OCI-LY3 (cell line): ENCODE results near the gene TTL.
"Not testable (repeated sequence)": the region's sequence is repeated elsewhere in the genome, so short reads cannot be mapped to it uniquely, and the experiment has no call there.

Experiments used
- H2AFZ ChIP-seq: fragments of 200-600, 300-600 bp; shearing (Covaris generic); 2 replicates; pipeline ENCODE4 v1.6.0; 2014; ENCODE audit warnings: antibody characterized with exemption, low read depth, low read length
- H3K27ac ChIP-seq: fragments of 200-600, 300-600 bp; sonication (generic); 2 replicates; pipeline ENCODE4 v1.5.1; 2014; ENCODE audit warnings: mild to moderate bottlenecking, low read length, moderate library complexity, mixed read lengths
- H3K27me3 ChIP-seq: fragments of 200-600, 300-600 bp; sonication (generic); 2 replicates; pipeline ENCODE4 v1.6.1; 2014; ENCODE audit warnings: low read depth, low read length, mixed read lengths
- H3K36me3 ChIP-seq: fragments of 200-600, 300-600 bp; sonication (generic); replicated peaks from 2 replicates; pipeline ENCODE3; 2014; ENCODE audit warnings: low read depth, low read length, mixed read lengths
- H3K4me1 ChIP-seq: fragments of 300-600, 200-600 bp; sonication (generic); 2 replicates; pipeline ENCODE4 v1.6.1; 2014; ENCODE audit warnings: low read length, mixed read lengths
- H3K4me2 ChIP-seq: fragments of 200-600, 300-600 bp; sonication (generic); 2 replicates; pipeline ENCODE4 v1.6.1; 2014; ENCODE audit warnings: low read length, mixed read lengths
- H3K4me3 ChIP-seq: fragments of 300-600, 200-600 bp; sonication (generic); 2 replicates; pipeline ENCODE4 v1.5.1; 2014; ENCODE audit warnings: antibody characterized with exemption, mild to moderate bottlenecking, low read length, moderate library complexity
- H3K79me2 ChIP-seq: fragments of 300-600, 200-600 bp; shearing (Covaris generic); 2 replicates; pipeline ENCODE4 v1.6.1; 2014; ENCODE audit warnings: mild to moderate bottlenecking, low read length, mixed read lengths
- H3K9ac ChIP-seq: fragments of 300-600, 200-600 bp; shearing (Covaris generic); 2 replicates; pipeline ENCODE4 v1.6.0; 2014; ENCODE audit warnings: mild to moderate bottlenecking, low read length, moderate library complexity
- H3K9me3 ChIP-seq: fragments of 200-600, 300-600 bp; shearing (Covaris generic); 2 replicates; pipeline ENCODE4 v1.6.1; 2014; ENCODE audit warnings: low read length, mixed read lengths; ENCODE audit not compliant: insufficient read depth
- H4K20me1 ChIP-seq: fragments of 200-600, 300-600 bp; sonication (generic); 2 replicates; pipeline ENCODE4 v1.6.1; 2016; ENCODE audit warnings: low read length, mixed read lengths; ENCODE audit not compliant: insufficient read depth
- EZH2phosphoT487 ChIP-seq: fragments of 200-600 bp; shearing (Covaris generic); IDR thresholded peaks from 2 replicates; pipeline ENCODE4 v1.6.1; 2018; ENCODE audit warnings: antibody characterized with exemption, mixed run types, low read depth
- TF ChIP-seq, protein P1 (sequence below): fragments of 200-600, 300-600 bp; sonication (generic); IDR thresholded peaks from 2 replicates; pipeline ENCODE4 v1.5.1; 2014; ENCODE audit warnings: antibody characterized with exemption, low read length, low read depth

TTL gene

DNA sequence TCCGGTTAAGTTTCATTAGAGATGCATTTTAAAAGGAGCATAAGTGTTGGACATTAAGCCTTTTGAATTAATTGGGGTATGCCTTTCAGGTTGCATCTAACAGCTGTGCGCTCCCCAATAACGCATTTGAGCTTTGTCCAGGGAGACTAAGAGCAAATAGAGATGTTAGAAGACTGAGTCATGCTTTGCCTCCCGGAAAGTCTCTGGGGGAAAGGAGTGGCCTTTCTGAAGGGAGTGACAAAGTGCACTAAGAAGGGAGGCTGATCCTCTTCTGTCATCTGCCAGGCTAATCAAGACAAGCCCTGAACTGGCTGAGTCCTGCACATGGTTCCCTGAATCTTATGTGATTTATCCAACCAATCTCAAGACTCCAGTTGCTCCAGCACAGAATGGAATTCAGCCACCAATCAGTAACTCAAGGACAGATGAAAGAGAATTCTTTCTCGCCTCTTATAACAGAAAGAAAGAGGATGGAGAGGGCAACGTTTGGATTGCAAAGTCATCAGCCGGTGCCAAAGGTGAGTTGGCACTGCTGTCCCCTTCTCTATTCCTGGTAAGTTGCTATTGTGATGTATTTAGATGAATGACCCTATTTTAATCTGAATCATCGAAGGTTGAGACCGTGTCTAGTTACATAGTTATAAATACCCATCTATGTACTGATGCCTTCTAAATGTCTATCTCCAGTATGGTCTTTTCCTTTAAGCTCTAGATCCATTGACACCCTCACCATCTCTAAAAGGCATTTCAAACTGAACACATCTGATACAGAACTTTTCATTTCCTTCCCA, 12.1 kb downstream of the TTL start:
- peaks cover 9% of the 10 kb centered on the region for H3K36me3 ChIP-seq
- H3K27me3 ChIP-seq = no peaks in the 10 kb centered on the region
- H4K20me1 ChIP-seq = no peaks in the 10 kb centered on the region
- no peaks in the 10 kb centered on the region for H3K9me3 ChIP-seq
- TF ChIP-seq EZH2phosphoT487 = no peak
- TF ChIP-seq, protein P1, sequence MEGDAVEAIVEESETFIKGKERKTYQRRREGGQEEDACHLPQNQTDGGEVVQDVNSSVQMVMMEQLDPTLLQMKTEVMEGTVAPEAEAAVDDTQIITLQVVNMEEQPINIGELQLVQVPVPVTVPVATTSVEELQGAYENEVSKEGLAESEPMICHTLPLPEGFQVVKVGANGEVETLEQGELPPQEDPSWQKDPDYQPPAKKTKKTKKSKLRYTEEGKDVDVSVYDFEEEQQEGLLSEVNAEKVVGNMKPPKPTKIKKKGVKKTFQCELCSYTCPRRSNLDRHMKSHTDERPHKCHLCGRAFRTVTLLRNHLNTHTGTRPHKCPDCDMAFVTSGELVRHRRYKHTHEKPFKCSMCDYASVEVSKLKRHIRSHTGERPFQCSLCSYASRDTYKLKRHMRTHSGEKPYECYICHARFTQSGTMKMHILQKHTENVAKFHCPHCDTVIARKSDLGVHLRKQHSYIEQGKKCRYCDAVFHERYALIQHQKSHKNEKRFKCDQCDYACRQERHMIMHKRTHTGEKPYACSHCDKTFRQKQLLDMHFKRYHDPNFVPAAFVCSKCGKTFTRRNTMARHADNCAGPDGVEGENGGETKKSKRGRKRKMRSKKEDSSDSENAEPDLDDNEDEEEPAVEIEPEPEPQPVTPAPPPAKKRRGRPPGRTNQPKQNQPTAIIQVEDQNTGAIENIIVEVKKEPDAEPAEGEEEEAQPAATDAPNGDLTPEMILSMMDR = no peak
- H3K4me2 ChIP-seq = no peak overlapping the region
- H3K4me1 ChIP-seq = 0 out of 2 replicates have a peak, but pooled peaks cover 2% of the 10 kb centered on the region
- no peak overlapping the region for H3K4me3 ChIP-seq
- 0 out of 2 replicates have a peak, but pooled peaks cover 4% of the 10 kb centered on the region for H3K79me2 ChIP-seq
- no peak overlapping the region for H2AFZ ChIP-seq
- H3K27ac ChIP-seq = no peak overlapping the region
- H3K9ac ChIP-seq = no peak overlapping the region

DNA sequence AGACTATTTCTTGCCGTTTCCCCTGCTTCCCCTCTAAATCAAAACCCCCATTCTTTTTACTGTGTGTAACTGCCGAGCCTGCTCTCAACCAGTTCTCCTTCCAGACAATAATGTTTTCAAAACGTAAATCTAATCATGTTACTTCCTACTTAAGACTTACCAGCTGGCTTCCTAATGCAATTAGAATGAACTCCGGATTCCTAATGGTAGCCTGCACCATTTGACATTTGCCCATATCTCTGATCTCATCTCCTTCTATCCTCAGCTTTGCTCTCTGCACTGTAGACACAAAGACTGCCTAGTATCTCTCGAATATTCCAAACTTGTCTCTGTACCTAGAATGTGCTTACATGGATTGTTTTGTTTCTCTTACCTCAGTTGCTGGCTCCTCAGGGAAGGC, 12.9 kb downstream of the TTL start:
- Histone ChIP-seq H3K9ac (no peak overlapping the region), H3K4me2 (no peak overlapping the region), H3K79me2 (0 out of 2 replicates have a peak, but pooled peaks cover 4% of the 10 kb centered on the region), H3K36me3 (peaks cover 9% of the 10 kb centered on the region), H3K27me3 (no peaks in the 10 kb centered on the region), H4K20me1 (no peaks in the 10 kb centered on the region), H2AFZ (no peak overlapping the region), H3K4me3 (no peak overlapping the region), H3K4me1 (0 out of 2 replicates have a peak, but pooled peaks cover 1% of the 10 kb centered on the region), H3K9me3 (no peaks in the 10 kb centered on the region), H3K27ac (no peak overlapping the region)
- no peak for TF ChIP-seq EZH2phosphoT487
- TF ChIP-seq, protein P1 = no peak

DNA sequence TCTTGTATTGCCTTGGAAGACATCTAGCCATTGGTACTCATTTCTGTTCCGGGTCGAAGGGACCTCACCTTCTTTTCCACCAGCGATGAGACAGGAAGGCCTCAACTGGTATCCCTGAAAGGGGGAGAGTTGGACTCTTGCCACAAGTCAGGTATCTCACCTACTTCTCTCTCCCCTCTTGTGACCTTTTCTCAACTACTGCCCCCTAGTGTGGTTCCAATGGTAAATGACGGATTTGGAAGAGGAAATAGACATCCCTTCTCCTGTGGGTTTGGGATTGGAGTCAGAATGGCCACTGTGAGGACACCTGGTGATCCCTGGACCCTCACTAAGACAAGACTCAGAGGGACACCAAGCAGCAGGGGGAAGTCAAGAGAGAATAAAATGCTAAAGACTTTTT, 13.9 kb downstream of the TTL start:
- H2AFZ ChIP-seq, H3K27me3 ChIP-seq, H3K9ac ChIP-seq, H3K4me1 ChIP-seq, H3K27ac ChIP-seq, H4K20me1 ChIP-seq, H3K4me2 ChIP-seq, H3K4me3 ChIP-seq, H3K36me3 ChIP-seq, H3K79me2 ChIP-seq, H3K9me3 ChIP-seq: not testable (repeated sequence)

DNA sequence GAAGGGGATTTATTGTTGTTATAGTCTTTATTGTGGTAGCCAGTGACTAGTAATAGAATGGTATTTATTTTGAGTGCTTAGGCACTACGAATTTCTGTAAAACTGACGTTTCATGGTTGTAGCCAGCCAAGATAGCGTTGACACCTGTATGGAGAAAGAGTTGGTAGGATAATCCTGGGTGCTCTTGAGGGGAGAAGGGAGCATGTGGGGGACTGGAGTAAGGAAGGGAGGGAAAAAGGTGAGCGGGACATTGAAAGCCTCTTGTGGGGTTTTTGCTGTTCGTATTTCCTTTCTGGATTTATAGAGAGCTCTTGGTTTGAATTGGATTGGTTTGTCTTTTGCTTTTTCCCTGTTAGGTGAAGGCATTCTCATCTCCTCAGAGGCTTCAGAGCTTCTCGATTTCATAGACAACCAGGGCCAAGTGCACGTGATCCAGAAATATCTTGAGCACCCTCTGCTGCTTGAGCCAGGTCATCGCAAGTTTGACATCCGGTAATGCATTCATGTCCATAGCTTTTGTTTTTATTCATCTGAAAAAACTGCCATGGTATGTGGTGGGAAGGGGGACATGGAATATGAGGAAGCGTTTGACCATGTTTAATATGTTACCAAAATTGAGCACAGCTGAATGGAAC, 19.0 kb downstream of the TTL start:
- H3K9ac ChIP-seq, H2AFZ ChIP-seq, H3K9me3 ChIP-seq, H3K27ac ChIP-seq, H4K20me1 ChIP-seq, H3K27me3 ChIP-seq, H3K4me3 ChIP-seq, H3K4me2 ChIP-seq, H3K79me2 ChIP-seq, H3K36me3 ChIP-seq, H3K4me1 ChIP-seq: not testable (repeated sequence)

DNA sequence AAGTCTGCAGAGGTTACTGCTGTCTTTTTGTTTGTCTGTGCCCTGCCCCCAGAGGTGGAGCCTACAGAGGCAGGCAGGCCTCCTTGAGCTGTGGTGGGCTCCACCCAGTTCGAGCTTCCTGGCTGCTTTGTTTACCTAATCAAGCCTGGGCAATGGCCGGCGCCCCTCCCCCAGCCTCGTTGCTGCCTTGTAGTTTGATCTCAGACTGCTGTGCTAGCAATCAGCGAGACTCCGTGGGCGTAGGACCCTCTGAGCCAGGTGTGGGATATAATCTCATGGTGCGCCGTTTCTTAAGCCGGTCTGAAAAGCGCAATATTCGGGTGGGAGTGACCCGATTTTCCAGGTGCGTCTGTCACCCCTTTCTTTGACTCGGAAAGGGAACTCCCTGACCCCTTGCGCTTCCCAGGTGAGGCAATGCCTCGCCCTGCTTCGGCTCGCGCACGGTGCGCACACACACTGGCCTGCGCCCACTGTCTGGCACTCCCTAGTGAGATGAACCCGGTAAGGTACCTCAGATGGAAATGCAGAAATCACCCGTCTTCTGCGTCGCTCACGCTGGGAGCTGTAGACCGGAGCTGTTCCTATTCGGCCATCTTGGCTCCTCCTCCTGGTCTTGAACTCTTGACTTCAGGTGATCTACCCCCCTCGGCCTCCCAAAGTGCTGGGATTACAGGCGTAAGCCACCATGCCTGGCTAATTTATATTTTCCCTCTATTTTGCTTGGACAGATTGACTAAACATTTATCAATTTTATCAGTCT, 27.5 kb downstream of the TTL start:
- not testable (repeated sequence) for H2AFZ ChIP-seq, H3K4me2 ChIP-seq, H3K4me3 ChIP-seq, H3K4me1 ChIP-seq, H4K20me1 ChIP-seq, H3K79me2 ChIP-seq, H3K27me3 ChIP-seq, H3K36me3 ChIP-seq, H3K9ac ChIP-seq, H3K27ac ChIP-seq, H3K9me3 ChIP-seq
